ENCODE results near the gene PLXNB1.
"Not testable (repeated sequence)": the region's sequence is repeated elsewhere in the genome, so short reads cannot be mapped to it uniquely, and the experiment has no call there.

Gene PLXNB1, protein sequence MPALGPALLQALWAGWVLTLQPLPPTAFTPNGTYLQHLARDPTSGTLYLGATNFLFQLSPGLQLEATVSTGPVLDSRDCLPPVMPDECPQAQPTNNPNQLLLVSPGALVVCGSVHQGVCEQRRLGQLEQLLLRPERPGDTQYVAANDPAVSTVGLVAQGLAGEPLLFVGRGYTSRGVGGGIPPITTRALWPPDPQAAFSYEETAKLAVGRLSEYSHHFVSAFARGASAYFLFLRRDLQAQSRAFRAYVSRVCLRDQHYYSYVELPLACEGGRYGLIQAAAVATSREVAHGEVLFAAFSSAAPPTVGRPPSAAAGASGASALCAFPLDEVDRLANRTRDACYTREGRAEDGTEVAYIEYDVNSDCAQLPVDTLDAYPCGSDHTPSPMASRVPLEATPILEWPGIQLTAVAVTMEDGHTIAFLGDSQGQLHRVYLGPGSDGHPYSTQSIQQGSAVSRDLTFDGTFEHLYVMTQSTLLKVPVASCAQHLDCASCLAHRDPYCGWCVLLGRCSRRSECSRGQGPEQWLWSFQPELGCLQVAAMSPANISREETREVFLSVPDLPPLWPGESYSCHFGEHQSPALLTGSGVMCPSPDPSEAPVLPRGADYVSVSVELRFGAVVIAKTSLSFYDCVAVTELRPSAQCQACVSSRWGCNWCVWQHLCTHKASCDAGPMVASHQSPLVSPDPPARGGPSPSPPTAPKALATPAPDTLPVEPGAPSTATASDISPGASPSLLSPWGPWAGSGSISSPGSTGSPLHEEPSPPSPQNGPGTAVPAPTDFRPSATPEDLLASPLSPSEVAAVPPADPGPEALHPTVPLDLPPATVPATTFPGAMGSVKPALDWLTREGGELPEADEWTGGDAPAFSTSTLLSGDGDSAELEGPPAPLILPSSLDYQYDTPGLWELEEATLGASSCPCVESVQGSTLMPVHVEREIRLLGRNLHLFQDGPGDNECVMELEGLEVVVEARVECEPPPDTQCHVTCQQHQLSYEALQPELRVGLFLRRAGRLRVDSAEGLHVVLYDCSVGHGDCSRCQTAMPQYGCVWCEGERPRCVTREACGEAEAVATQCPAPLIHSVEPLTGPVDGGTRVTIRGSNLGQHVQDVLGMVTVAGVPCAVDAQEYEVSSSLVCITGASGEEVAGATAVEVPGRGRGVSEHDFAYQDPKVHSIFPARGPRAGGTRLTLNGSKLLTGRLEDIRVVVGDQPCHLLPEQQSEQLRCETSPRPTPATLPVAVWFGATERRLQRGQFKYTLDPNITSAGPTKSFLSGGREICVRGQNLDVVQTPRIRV (N-terminal part only)

DNA sequence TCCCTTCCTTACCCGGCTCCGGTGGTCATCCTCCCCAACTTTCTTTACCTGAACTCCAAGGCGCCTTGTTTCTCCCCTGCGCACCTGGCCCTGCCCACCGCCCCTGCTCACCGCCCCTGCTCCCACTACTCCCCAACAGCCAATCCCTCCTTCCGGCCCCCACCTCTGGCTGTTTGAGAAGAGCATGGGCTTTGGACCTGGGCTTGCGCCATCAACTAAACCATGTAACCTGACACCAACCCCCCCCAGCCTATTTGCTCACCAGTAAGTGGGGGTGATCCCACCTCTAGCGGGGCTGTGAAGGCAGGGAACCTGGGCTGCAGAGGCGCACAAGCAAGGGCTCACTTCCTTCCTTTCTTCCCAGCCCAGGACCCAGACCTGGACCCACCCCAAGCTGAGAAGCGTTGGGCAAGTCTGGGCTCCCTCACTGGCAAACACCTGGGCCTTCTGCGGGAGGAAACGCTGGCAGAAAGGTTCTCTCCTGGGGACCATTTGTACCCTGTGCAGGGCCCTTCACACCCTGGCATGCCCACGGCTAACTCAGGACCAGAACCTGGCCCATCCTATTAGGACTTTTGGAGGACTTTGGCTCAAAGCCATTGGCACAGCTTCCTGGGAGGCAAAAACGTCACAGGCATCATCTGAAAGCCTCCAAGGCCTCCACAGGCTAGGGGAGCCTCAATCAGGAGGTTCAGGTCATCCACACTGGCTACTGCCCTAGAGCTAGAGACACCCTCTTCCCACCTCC, at the start of gene PLXNB1:
Gene PLXNB1 (minus strand): TSS at position 127 of the 748 bp plus-strand sequence. CDS start 5,475 bp downstream, outside the sequence.
- peak; percentile 83 for DNase-seq

DNA sequence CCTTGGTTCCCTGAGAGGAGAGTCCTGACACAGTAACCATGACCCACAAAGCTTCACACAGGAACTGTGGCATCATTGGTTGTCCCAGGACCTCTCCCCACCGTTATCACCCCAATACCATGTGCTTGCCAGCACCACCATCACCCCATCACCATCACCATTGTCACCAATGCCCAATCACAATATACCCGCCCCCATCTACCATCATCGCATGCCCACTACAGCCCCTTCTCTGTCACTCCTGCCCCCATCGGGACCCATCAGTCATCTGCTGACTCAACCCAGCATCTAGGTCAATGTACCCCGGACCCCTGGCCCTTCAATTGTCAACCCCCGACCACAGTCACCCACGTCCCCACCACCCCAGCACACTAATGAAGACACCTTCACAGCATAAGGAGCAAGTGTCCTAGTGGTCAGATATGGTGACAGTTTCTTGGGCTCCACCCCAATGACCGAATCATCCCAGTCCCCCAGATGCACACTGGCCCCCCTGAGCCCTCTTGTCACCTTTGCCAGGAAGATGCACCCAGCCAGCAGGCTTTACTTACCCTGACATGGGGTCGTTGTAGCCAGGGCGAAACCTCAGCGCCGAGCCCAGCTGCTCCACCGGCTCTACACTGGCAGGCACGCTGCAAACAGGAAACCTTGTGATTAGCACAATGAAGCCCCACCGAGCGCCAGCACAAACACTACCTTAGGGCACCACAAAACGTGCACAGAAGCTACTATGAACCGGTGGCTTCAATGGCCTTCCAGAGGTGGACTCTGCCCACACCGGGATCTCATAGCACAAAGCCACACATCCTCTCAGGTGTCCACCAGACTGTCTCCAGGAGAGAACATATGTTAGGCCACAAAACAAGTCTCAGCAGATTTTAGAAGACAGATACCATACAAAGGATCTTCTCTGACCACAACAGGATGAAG, 49.0 kb upstream of the PLXNB1 start:
- DNase-seq = no peak

DNA sequence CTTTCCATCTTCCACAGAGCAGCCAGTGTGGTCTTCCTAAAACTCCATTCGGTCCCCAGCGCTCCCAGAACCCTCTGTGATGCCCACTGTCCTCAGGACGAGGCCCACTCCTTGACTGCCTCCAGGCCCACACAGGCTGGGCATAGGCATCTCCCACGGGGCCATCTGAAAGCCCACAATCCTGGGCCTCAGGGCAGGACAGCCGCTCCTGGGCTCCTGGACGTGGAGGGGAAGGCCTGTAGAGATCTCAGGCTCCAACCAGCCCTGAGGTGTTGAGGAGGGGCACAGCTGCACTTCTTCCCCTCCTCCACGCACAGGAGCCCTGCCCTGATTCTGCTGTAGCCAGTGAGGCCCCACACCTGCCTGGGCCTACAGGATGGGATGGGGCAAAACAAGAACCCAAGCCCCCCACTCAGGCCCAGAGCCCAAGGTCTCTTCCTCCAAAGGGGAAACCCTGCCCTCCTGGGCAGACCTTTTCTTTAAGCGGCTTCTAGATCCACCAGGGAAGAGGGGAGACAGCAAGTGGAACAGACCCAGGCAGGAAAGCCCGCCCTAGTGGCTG, 48.2 kb upstream of the PLXNB1 start:
- no peak for DNase-seq

DNA sequence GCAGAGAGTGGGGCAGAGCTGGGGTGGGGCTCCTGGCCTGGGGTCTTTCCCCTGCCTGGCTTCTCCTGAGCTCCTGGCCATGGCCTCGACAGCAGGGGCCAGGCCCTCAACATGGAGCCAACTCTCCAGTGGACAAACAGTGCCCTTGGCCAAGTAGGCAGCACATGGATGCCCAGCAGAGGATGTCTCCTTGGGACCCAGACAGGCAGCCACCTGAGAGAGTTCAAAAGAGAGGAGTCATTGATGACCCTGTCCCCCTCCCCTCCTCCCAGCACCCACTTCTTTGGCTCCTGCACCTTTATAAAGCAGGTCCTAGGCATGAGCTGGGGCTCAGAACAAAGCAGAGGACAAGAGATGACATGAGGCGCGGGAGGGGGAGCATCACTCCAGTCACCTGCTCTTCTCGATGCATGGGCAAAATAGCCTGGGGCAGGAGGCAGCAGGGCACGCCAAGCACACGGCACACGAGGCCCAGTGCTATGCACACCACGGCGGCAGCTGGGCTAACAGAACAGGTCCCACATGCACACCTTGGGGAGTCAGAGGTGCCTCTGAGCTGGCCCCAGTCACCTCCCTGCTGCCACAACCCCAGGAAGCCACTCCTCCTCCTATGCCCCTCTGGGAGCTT, 46.7 kb upstream of the PLXNB1 start:
- no peak for DNase-seq

DNA sequence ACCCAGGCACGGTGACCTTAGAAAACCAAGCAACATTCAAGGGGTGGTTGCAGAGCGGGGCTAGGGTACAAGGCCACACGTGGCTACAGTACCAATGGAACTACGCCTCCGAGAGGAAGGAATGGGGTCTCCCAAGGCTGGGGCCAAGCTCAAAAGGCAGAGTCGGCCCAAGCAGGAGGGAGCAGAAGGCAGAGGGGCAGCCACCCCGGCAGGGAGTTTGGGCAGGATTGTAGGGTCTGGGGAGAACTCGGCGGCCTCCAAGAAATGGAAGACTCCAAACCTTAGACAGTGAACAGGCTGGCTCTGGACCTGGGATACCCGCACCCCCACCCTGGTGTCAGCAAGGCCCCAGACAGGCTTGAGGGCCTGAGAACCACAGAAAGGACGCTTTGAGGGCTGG, 45.3 kb upstream of the PLXNB1 start:
- no peak for DNase-seq

DNA sequence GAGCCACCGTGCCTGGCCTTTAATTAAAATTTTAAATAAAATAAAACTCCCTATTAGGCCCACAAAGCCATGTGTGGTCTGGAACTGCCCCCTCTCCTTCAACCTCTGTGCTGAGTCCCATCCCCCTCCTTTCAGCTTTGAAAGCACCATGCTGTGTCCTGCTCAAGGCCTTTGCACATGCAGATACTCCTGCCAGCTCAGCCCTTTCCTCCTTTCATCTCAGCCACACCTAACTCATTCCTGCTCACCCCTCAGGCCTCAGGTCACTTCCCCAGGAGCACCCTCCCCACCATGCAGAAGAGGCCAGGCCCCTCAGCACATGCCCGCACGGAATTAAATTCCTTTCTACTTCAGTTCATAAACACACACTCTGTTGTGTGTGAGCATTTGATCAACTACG, 44.7 kb upstream of the PLXNB1 start:
- DNase-seq = no peak

DNA sequence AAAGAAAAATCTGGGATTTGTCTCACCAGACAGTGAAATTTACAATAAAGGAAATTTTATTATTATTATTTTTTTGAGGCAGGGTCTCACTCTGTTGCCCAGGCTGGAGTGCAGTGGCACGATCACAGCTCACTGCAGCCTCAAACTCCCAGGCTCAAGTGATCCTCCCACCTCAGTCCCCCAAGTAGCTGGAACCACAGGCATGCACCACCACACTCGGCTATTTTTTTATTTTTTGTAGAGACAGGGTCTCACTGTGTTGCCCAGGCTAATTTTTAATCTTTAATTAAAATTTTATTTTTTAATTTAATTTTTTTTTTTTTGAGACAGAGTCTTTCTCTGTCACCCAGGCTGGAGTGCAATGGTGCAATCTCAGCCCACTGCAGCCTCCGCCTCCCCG, 44.1 kb upstream of the PLXNB1 start:
- not testable (repeated sequence) for DNase-seq

DNA sequence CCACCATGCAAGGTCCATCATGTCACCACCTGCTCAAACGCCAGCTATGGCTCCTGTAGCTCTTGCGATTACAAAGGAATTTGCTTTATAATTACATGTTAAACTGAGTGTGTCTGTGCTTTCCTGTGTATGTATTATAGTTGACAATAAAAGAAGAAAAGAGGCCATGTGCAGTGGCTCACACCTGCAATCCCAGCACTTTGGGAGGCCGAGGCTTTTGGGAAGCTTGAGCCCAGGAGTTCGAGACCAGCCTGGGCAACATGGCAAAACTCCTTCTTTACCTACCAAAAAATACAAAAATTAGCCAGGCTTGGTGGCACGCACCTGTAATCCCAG, 43.7 kb upstream of the PLXNB1 start:
- DNase-seq = no peak

DNA sequence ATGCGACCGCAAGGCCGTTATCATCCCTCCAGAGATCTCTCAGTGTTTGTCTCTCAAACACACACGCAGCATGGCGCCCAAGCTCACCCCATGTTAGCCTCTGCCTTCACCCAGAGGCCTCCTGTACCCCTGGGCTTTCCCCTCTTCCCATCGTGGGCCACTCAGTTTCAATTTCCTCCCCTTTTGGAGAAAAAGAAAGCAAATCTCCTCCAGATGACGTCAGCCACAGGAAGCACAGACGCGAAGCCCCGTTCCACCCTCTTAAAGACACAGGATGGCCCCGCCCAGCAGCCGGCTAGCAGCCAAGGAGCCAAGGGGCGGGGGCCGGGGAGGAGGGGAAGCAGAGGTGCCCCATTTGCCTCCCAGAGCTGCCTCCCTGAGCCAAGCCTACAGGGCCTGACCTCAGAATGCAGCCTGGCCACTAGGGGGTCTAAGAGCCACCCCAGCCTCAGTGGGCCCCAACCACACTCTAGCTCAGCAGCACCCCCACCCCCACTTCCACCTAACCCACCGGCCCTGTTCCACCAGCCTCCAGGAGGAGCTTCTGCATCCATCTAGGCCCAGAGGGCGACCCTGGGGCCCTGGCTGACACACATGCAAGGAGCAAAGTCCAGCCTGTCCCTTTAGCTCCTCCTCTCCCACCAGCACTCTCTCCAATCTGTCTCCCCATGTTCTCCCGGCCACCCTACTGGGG, 43.2 kb upstream of the PLXNB1 start:
- DNase-seq = peak; percentile 93

DNA sequence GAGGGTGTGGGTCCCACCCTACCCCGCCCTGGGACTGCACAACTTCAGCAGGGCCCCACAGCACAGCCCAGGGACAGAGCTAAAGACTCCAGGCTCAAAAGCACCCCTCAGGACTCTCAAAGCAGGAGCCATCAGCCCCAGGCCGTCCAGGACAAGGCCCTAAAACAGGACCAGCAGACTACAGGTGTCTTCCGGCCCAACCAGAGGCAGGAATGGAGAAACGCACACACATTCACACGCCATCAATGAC, 42.7 kb upstream of the PLXNB1 start:
- DNase-seq = no peak

DNA sequence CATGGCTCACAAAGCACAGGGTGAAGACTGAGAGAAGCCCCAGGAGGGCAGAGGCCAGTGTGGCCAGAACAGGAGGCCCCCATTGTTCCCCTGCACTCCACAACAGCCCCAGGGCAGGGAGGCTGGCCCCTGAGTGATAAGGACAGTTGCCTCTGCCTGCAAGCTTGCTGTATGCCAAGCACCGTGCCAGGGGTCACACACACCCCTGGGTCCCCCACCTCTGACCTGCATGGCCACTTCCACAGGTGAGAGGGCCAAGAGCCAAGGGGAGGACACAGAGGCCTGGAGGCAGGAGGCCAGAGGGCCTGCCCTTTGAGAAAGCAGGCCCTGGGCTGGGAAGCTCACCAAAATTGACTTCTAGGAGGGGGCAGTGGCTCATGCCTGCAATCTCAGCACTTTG, 40.4 kb upstream of the PLXNB1 start:
- no peak for DNase-seq

DNA sequence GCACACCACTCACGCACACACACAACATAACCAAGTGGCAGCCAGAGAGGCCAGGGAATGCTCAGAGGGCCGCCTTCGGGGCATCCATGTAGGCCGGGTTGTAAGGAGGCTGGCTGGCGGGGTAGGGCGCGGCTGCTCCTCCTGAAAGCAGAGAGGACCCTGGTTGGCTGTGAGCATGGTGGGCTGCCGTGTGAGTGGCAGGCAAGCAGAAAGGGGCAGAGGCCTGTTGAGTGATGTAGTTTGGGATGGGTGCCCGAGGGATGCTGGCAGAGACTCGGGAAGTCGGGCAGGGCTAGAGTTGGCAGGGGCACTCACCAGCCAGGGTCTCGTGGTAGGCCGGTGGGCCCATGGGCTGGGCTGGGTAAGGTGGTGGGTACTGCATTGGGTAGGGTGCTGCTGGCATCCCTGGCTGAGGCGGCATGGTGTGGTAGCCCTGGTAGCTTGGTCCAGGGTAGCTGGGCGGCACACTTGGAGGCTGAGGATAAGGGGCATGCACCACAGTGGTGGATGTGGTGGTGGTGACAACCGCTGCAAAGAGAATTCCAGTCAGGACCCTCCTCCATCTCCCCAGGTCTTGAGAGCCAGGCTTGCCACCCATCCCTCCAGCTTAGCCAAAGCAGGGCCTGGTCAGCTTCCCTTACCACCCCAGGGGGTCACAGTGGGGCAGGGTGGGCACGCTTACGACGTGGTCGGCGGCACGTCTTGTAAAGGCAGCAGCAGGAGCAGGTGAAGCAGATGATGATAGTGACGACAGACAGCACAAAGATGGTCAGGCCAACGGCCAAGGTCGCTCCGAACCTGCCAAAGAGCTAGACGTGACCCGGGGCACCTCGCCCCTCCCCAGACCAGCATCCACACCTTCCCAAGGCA, 39.4 kb upstream of the PLXNB1 start:
- no peak for DNase-seq

DNA sequence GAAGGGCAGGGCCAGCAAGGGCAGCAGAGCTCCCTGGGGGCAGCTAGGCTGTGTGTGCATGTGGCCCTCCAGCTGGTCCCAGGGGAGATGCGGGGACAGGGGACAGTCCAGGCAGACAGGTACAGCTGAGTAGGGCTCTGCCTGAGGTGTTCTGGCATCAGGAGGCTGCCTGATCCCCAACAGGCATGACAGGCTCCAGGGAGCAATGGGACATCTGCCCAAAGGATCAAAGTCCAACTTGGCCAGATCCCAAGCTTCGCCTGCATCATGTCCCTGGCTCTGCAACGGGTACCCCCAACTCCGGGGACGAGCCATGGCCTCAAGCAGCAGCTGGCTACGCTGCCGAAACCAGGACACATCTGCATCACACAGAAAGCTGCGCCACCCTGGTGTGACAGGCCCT, 38.4 kb upstream of the PLXNB1 start:
- no peak for DNase-seq

DNA sequence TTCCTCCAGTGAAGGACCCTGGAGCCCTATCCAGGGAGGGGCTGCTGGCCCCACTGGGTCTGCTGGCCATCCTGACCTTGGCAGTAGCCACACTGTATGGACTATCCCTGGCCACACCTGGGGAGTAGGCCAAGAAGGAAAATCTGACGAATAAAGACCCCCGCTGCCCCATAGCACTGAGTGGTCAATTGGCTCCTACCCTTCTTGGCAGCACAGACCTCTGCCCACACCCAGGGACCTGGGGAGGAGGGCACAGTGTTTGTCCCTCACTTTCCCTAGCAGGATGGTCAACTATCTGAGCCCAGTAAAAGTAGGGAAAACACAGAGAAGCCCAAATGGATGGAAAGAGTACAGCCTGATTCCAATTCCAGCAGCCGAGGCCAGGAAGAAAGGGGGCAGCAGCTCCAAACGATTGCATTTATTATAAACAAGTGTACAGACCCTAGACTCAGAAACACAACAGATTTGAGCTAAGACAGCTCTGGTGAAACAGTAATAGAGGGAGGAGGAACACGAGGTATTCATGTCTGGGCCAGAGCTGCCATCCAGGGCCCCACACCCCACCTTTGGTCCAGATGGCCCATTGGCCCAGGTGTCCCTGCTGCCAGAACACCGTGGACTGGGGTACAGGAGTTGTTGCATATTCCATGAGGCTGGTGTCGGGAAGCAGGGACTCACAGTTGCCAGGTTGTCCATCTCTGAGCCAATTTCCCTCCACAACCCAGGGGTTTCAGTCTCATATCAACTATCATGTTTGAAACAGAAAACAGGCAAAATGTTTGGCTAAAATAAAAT, 37.8 kb upstream of the PLXNB1 start:
- no peak for DNase-seq

DNA sequence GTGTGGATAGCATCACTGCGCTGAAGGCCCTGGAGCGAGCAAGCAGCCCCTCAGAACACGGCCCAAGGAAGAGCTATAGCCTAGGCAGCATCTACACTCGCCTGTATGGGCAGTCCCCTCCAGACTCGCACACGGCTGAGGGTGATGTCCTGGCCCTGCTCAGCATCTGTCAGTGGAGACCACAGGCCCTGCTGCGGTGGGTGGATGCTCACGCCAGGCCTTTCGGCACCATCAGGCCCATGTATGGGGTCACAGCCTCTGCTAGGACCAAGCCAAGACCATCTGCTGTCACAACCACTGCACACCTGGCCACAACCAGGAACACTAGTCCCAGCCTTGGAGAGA, 37.2 kb upstream of the PLXNB1 start:
- no peak for DNase-seq

DNA sequence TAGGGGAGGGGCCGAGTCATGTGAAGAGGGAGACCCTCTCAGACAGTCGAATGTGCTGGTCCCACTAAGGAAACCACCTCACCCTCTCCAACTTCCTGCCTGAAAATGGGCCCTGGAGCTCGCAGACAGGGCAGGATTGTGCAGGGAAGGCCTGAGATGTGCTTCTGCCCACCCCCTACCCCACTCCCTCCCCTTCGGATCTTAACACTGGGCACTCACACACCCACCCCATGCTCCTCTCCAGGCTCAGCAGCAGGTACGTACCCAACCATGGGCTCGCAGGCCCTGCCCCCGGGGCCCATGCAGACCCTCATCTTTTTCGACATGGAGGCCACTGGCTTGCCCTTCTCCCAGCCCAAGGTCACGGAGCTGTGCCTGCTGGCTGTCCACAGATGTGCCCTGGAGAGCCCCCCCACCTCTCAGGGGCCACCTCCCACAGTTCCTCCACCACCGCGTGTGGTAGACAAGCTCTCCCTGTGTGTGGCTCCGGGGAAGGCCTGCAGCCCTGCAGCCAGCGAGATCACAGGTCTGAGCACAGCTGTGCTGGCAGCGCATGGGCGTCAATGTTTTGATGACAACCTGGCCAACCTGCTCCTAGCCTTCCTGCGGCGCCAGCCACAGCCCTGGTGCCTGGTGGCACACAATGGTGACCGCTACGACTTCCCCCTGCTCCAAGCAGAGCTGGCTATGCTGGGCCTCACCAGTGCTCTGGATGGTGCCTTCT, 36.7 kb upstream of the PLXNB1 start:
- DNase-seq = no peak

DNA sequence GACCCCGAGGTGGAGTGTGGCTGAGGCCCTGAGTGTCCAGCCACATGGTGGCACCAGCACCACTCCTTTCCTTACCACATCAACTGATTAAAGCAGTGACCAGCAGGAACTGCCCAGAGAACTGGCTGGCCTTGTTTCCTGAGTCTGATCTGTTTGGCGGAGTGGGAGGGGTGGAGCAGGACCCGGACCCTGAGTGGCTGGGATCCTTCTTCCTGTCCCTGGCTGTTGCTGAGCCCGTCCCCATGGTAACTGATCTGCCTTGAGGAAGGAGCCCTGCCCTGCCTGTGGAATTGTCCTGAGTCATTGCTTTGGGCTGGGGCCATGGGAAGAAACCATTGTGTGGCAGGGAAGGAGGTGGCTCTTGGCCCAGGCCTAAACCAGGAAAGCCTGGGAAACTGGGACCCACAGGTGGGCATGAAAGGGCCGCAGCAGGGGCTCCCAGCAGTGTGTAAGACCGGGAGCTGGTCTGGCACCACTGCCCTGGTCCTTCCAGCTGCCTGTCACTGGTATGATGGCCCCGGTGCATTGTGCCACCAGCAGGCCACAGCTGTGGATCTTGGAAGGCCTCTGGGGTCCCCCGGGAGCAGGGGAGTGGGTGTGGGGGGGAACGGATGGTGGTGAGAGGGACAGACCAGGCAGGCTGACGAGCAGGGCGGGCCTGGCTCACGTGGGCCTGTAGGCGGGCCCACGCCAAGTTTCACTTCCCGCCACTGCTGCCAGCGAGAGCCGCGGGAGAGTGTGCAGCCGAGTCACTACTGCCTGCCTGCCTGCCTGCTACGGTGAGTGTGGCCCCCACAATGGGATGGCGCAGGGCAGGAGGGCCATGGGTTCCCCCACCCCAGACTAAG, 35.9 kb upstream of the PLXNB1 start:
- DNase-seq = peak; percentile 100
